DND-41 (cell line): ENCODE measurements around the gene MYO5A.

ENCODE experiments used
- ATAC-seq: fragments of 200-7000 bp; cut with Tn5 transposase; 3 replicates; pipeline ENCODE4 v1.9.1; 2021; ENCODE audit warnings: low read depth; ENCODE audit not compliant: insufficient read depth
- DNase-seq: peaks from one replicate; pipeline ENCODE4 v3.0.0-alpha.2; 2020
- H2AFZ ChIP-seq: 2 replicates; pipeline ENCODE4 v1.6.0; 2012; ENCODE audit warnings: low read depth, low read length
- H3K27ac ChIP-seq: 2 replicates; pipeline ENCODE4 v1.5.1; 2012; ENCODE audit warnings: low read length, inconsistent platforms
- H3K27me3 ChIP-seq: fragments of 200-600 bp; sonication (generic); 2 replicates; pipeline ENCODE4 v1.6.0; 2012; ENCODE audit warnings: low read length, mild to moderate bottlenecking, inconsistent platforms; ENCODE audit not compliant: insufficient read depth, poor library complexity
- H3K36me3 ChIP-seq: 2 replicates; pipeline ENCODE4 v1.5.1; 2012; ENCODE audit warnings: low read length, inconsistent platforms; ENCODE audit not compliant: insufficient read depth
- H3K4me1 ChIP-seq: 2 replicates; pipeline ENCODE4 v1.5.1; 2012; ENCODE audit warnings: mild to moderate bottlenecking, low read length; ENCODE audit not compliant: insufficient read depth
- H3K4me2 ChIP-seq: 2 replicates; pipeline ENCODE4 v1.6.0; 2012; ENCODE audit warnings: mild to moderate bottlenecking, moderate library complexity, low read length, inconsistent platforms; ENCODE audit not compliant: insufficient read depth
- H3K4me3 ChIP-seq, 2 experiments: fragments of 200-600 bp in 1 of 2; shearing (Covaris generic) in 1 of 2; 2 replicates each; pipeline ENCODE4 v1.5.1; 2012 to 2016; ENCODE audit warnings: inconsistent platforms in 2 of 2, low read length in 2 of 2, mild to moderate bottlenecking in 2 of 2, low read depth in 1 of 2, moderate library complexity in 1 of 2
- H3K79me2 ChIP-seq: 2 replicates; pipeline ENCODE4 v1.6.0; 2012; ENCODE audit warnings: low read length, inconsistent platforms; ENCODE audit not compliant: insufficient read depth
- H3K9ac ChIP-seq: 2 replicates; pipeline ENCODE4 v1.6.0; 2012; ENCODE audit warnings: low read depth, mild to moderate bottlenecking, inconsistent platforms, low read length, moderate library complexity
- H3K9me3 ChIP-seq: 2 replicates; pipeline ENCODE4 v1.5.1; 2012; ENCODE audit warnings: low read length, moderate library complexity, mild to moderate bottlenecking, inconsistent platforms; ENCODE audit not compliant: insufficient read depth, severe bottlenecking
- H4K20me1 ChIP-seq: 2 replicates; pipeline ENCODE4 v1.6.0; 2012; ENCODE audit warnings: low read length; ENCODE audit not compliant: insufficient read depth
- CTCF ChIP-seq: IDR thresholded peaks from 2 replicates; pipeline ENCODE4 v1.5.1; 2012; ENCODE audit warnings: borderline replicate concordance, low read length, moderate library complexity, mild to moderate bottlenecking; ENCODE audit not compliant: poor library complexity, severe bottlenecking; ENCODE audit errors: extremely low read depth
- EZH2 ChIP-seq: IDR thresholded peaks from 3 replicates; pipeline ENCODE4 v1.6.1; 2012; ENCODE audit warnings: borderline replicate concordance, low read depth, mild to moderate bottlenecking, moderate library complexity, low read length, inconsistent platforms; ENCODE audit not compliant: severe bottlenecking

Gene MYO5A

GRCh38 chr15:52350423-52350822 lies 178.3 kb downstream of the MYO5A start:
- H2AFZ ChIP-seq, result no peak overlapping the region
- ATAC-seq, result no peak
- H3K4me1 ChIP-seq, result no peaks in the 10 kb centered on the region
- H3K27ac ChIP-seq, result no peak overlapping the region
- H3K4me3 ChIP-seq, result no peak overlapping the region
- H3K9ac ChIP-seq, result no peak overlapping the region
- peaks cover 36% of the 10 kb centered on the region for H3K36me3 ChIP-seq
- TF ChIP-seq EZH2 (no peak), CTCF (no peak)
- no peak overlapping the region for H3K4me2 ChIP-seq
- no peaks in the 10 kb centered on the region for H3K27me3 ChIP-seq
- H3K79me2 ChIP-seq, result no peaks in the 10 kb centered on the region
- H4K20me1 ChIP-seq, result no peaks in the 10 kb centered on the region
- H3K9me3 ChIP-seq, result no peaks in the 10 kb centered on the region
- no peak for DNase-seq

- no peak for ATAC-seq
- H3K9me3 ChIP-seq, result no peaks in the 10 kb centered on the region
These were observed 179.5 kb downstream of the MYO5A start for GRCh38 chr15:52349052-52349700.

GRCh38 chr15:52348056-52348745 lies 180.5 kb downstream of the MYO5A start:
- no peaks in the 10 kb centered on the region for H3K27me3 ChIP-seq
- no peak overlapping the region for H2AFZ ChIP-seq
- no peak for DNase-seq
- TF ChIP-seq CTCF (no peak), EZH2 (no peak)
- no peak for ATAC-seq
- H4K20me1 ChIP-seq, result no peaks in the 10 kb centered on the region
- no peaks in the 10 kb centered on the region for H3K4me1 ChIP-seq
- no peak overlapping the region for H3K9ac ChIP-seq
- no peak overlapping the region for H3K4me2 ChIP-seq
- no peak overlapping the region for H3K4me3 ChIP-seq
- H3K27ac ChIP-seq, result no peak overlapping the region
- no peaks in the 10 kb centered on the region for H3K9me3 ChIP-seq
- peaks cover 29% of the 10 kb centered on the region for H3K36me3 ChIP-seq
- H3K79me2 ChIP-seq, result no peaks in the 10 kb centered on the region

More at GRCh38 chr15:52349052-52349700, 179.5 kb downstream of the MYO5A start:
- Histone ChIP-seq H3K9ac (no peak overlapping the region), H3K27ac (no peak overlapping the region), H3K27me3 (no peaks in the 10 kb centered on the region), H3K4me3 (no peak overlapping the region), H3K4me2 (no peak overlapping the region), H4K20me1 (no peaks in the 10 kb centered on the region), H3K36me3 (peaks cover 36% of the 10 kb centered on the region), H3K4me1 (no peaks in the 10 kb centered on the region), H2AFZ (no peak overlapping the region), H3K79me2 (no peaks in the 10 kb centered on the region)
- no peak for DNase-seq
- no peak for TF ChIP-seq EZH2
- no peak for TF ChIP-seq CTCF
